NK-92 treated with Interleukin-12 subunit alpha and Interleukin-12 subunit beta, amount 100 ng/mL, for 24 hours (cell line): Measurements from ENCODE around the gene C12orf43.

Experiments used
- DNase-seq: peaks from one replicate; lab custom pipeline; 2025; lab: John Stamatoyannopoulos, UW

Gene C12orf43

GRCh38 chr12:121030576-121031212 is 14.4 kb upstream of the C12orf43 start:
- no peak for DNase-seq

- DNase-seq = no peak
Measured at GRCh38 chr12:121026274-121027045, 10.2 kb upstream of the C12orf43 start.

- no peak for DNase-seq
Measured at GRCh38 chr12:121025442-121026226, 9.3 kb upstream of the C12orf43 start.

- DNase-seq = no peak
Measured at GRCh38 chr12:121023799-121024198, 7.5 kb upstream of the C12orf43 start.

- no peak for DNase-seq
Measured at GRCh38 chr12:121022713-121023112, 6.4 kb upstream of the C12orf43 start.

GRCh38 chr12:121021754-121022153 is 5.5 kb upstream of the C12orf43 start:
- DNase-seq = no peak

- no peak for DNase-seq
Measured at GRCh38 chr12:121018860-121019617, 2.8 kb upstream of the C12orf43 start.

- no peak for DNase-seq
Measured at GRCh38 chr12:121017966-121018491, 1.7 kb upstream of the C12orf43 start.

- DNase-seq = no peak
Measured at GRCh38 chr12:121013715-121014114, 2.6 kb downstream of the C12orf43 start.

GRCh38 chr12:121011820-121012219 is 4.5 kb downstream of the C12orf43 start:
- DNase-seq = no peak

- DNase-seq = no peak
Measured at GRCh38 chr12:121010860-121011259, 5.4 kb downstream of the C12orf43 start.

GRCh38 chr12:121009741-121010140 is 6.5 kb downstream of the C12orf43 start:
- no peak for DNase-seq

GRCh38 chr12:121008347-121009098 is 7.8 kb downstream of the C12orf43 start:
- no peak for DNase-seq

GRCh38 chr12:121005346-121005815 is 10.9 kb downstream of the C12orf43 start:
- DNase-seq = no peak

- DNase-seq = no peak
Measured at GRCh38 chr12:121004253-121004815, 12.0 kb downstream of the C12orf43 start.

GRCh38 chr12:121003650-121004049 is 12.6 kb downstream of the C12orf43 start:
- no peak for DNase-seq

GRCh38 chr12:121001841-121002483 is 14.3 kb downstream of the C12orf43 start:
- no peak for DNase-seq

GRCh38 chr12:121001060-121001459 is 15.2 kb downstream of the C12orf43 start:
- no peak for DNase-seq

- DNase-seq = no peak
Measured at GRCh38 chr12:121000530-121000929, 15.8 kb downstream of the C12orf43 start.
